NT2/D1 (cell line): ENCODE data around the gene PKDCC.
"Not testable (repeated sequence)": the region's sequence is repeated elsewhere in the genome, so short reads cannot be mapped to it uniquely, and the experiment has no call there.

Experiments used
- SUZ12 ChIP-seq: IDR thresholded peaks from 2 replicates; pipeline ENCODE4 v1.6.1; 2011; ENCODE audit not compliant: insufficient read length, insufficient read depth; ENCODE audit errors: extremely low read depth
- YY1 ChIP-seq: IDR thresholded peaks from 2 replicates; pipeline ENCODE4 v1.6.1; 2011; ENCODE audit not compliant: insufficient read length, insufficient read depth
- ZNF274 ChIP-seq: IDR thresholded peaks from 2 replicates; pipeline ENCODE4 v1.6.1; 2011; ENCODE audit warnings: mild to moderate bottlenecking, low read depth, low read length

- TF ChIP-seq ZNF274, YY1, SUZ12: not testable (repeated sequence)
These were observed 33.3 kb downstream of the PKDCC start for GRCh38 chr2:42081151-42081550.
